ENCODE results near the gene THUMPD2.
"Not testable (repeated sequence)": the region's sequence is repeated elsewhere in the genome, so short reads cannot be mapped to it uniquely, and the experiment has no call there.

Gene THUMPD2

GRCh38 chr2:39778775-39779340, at the start of gene THUMPD2:
Gene THUMPD2, minus strand, starts transcription at chr2:39779258. Its CDS starts 19 bp downstream, at chr2:39779239.
- peak; percentile 81 for DNase-seq

- DNase-seq = no peak
These were observed 42.8 kb upstream of the THUMPD2 start for GRCh38 chr2:39821871-39822270.

- no peak for DNase-seq
These were observed 37.8 kb upstream of the THUMPD2 start for GRCh38 chr2:39816845-39817244.

GRCh38 chr2:39816428-39816827, 37.4 kb upstream of the THUMPD2 start:
- DNase-seq = no peak

GRCh38 chr2:39805936-39806608, 27.0 kb upstream of the THUMPD2 start:
- DNase-seq = no peak

- DNase-seq = no peak
These were observed 24.8 kb upstream of the THUMPD2 start for GRCh38 chr2:39803839-39804238.

- no peak for DNase-seq
These were observed 21.7 kb upstream of the THUMPD2 start for GRCh38 chr2:39800752-39801151.

GRCh38 chr2:39796134-39796533, 17.1 kb upstream of the THUMPD2 start:
- DNase-seq = no peak

GRCh38 chr2:39790216-39790818, 11.3 kb upstream of the THUMPD2 start:
- not testable (repeated sequence) for DNase-seq

- no peak for DNase-seq
These were observed 8.9 kb upstream of the THUMPD2 start for GRCh38 chr2:39787950-39788349.

- no peak for DNase-seq
These were observed 7.9 kb upstream of the THUMPD2 start for GRCh38 chr2:39786761-39787522.

- DNase-seq = no peak
These were observed 3.5 kb upstream of the THUMPD2 start for GRCh38 chr2:39782591-39782990.

- DNase-seq = no peak
These were observed 2.6 kb upstream of the THUMPD2 start for GRCh38 chr2:39781697-39782096.

- DNase-seq = no peak
These were observed 2.0 kb upstream of the THUMPD2 start for GRCh38 chr2:39780825-39781600.

- no peak for DNase-seq
These were observed 869 bp upstream of the THUMPD2 start for GRCh38 chr2:39779927-39780326.

GRCh38 chr2:39779341-39779851, 338 bp upstream of the THUMPD2 start:
- no peak for DNase-seq

GRCh38 chr2:39778233-39778632, 825 bp downstream of the THUMPD2 start:
- DNase-seq = peak; percentile 4

GRCh38 chr2:39772812-39773152, 6.3 kb downstream of the THUMPD2 start:
- DNase-seq = no peak

- DNase-seq = no peak
These were observed 6.8 kb downstream of the THUMPD2 start for GRCh38 chr2:39772086-39772811.

GRCh38 chr2:39762448-39762847, 16.6 kb downstream of the THUMPD2 start:
- DNase-seq = no peak

GRCh38 chr2:39757156-39757555, 21.9 kb downstream of the THUMPD2 start:
- DNase-seq = no peak

GRCh38 chr2:39755466-39755865, 23.6 kb downstream of the THUMPD2 start:
- DNase-seq = no peak

Measured in COR-L47 (cell line).